HG03025 (cell line): ENCODE data around the gene PTPRG.

Experiments used
- ATAC-seq: cut with Tn5 transposase; IDR thresholded peaks from one replicate; pipeline ENCODE4 v1.9.1; 2021; ENCODE audit warnings: mild to moderate bottlenecking, moderate library complexity; ENCODE audit not compliant: unreplicated experiment, low FRiP score

Gene PTPRG

GRCh38 chr3:61844346-61844745, 283.0 kb downstream of the PTPRG start:
- ATAC-seq, result no peak

DNA sequence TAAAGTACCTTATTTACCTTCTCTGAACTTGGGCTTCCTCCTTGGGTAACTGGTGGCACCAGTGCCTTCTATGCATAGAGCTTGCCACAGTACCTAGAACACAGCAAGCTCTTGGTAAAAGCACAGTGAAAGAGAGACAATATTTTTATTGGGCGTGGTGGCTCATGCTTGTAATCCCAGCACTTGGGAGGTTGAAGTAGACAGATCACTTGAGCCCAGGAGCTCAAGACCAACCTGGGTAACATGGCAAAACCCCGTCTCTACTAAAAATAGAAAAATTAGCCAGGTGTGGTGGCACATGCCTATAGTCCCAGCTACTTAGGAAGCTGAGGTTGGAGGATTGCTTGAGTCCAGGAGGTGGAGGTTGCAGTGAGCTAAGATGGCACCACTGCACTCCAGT, 285.1 kb downstream of the PTPRG start:
- ATAC-seq, result no peak

DNA sequence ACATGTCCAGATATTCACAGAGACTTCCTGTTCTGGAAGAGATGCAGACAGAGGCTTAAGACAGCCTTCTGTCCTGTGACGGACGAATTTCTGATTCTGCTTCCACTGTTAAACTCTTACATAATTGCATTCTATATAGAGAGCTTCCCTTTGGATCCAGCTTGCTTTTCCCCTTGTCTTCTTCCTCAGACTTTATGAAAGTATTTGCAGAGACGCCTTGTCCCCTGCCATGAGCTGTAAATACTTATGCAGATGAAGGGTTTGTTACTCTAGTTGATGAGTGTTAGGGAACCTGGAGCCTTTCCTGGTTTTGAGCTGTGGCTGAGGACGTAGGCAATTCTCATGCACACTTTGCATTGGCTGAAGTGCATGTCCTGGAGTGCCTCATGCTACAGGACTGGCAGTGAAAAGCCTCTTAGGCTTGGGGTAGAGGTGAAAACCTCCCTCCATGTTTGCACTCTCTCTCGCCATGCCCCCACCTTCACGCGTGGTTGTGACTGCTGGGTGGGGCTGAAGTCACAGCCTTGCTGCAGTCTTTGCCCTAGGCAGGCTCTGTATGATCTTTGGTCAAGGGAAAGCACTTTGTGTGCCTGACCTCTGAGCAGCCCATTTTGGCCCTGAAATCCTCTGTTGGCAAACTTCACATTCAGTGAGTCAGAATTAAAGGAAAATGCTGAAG, 286.6 kb downstream of the PTPRG start:
- ATAC-seq, result no peak

DNA sequence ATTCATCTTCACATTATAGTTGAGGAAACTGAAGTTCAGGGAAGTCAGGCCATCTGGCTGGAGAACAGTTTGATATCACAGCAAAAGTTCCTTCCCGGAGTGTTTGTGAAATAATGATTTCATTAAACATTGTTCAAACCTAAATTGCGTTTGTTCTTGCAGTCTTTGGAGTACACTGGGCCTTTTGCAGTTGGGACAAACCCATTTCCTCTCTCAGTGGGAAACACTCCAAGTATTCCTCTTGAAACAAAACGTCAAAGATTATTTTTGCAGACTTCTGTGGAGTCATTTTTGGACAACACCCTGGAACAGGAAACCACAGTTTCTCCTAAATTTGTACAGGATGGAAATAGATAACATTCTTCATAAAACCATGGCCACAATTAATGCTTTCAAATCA, 287.5 kb downstream of the PTPRG start:
- ATAC-seq, result no peak

GRCh38 chr3:61853912-61854311, 292.5 kb downstream of the PTPRG start:
- no peak for ATAC-seq

GRCh38 chr3:61855211-61855610, 293.8 kb downstream of the PTPRG start:
- ATAC-seq, result no peak

DNA sequence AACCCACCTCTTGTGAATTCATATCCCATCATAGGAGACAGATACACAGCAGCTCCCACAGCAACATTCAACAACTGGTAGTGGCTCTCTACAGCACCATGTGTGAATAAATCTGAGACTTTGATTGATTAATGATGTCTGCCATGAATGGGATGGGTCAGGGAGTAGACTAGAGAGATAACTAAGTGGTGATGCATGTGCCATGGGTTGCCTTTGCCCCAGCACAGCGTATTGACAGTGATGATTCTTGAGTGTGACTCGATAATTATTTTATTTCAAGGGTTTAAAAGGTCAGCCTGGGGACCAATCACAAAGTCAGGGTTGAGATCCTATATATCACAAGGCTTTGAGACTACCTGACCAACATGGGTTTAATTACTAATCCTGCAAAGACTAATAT, 295.9 kb downstream of the PTPRG start:
- no peak for ATAC-seq

DNA sequence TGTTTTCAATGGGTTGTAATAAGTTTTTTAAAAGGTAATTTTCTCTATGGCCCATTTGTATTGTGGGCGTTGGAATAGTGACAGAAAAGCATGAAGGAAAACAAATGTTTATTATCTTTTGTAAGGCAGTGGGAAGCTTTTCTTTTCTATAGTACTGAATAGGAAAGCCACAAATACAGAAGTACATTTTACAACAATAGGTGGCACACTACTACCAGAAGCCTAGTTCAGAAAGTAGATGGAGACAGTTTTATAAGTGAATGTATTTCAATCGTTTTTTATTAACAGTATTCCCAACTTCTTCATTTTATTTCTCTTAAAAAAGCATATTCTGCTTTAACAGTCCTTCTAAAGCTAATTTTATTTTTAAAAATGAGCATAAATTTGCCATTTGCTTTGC, 296.7 kb downstream of the PTPRG start:
- ATAC-seq, result no peak

- ATAC-seq, result no peak
Measured at GRCh38 chr3:61861410-61861809, 300.0 kb downstream of the PTPRG start.

GRCh38 chr3:61862614-61863289, 301.4 kb downstream of the PTPRG start:
- no peak for ATAC-seq

DNA sequence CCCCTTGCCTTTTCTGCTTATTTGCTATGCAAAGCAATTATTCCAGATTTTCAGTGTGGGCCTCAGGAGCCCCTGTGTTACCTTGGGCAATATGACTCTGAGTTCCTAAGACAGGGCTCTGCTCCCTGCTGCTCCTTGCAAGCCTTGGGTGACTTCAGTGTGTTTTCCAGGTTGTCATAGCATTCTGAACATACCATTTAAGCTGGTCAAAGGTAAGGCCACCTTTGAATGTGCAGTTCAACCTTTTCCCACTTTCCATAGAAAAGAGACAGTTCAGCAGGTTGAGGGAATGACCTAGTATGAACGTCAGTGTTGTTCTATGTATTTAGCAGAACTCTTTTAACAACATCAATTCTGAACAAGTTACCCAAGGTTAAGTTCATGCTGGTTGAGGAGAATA, 302.2 kb downstream of the PTPRG start:
- ATAC-seq, result no peak

- no peak for ATAC-seq
Measured at GRCh38 chr3:61864886-61865285, 303.5 kb downstream of the PTPRG start.

DNA sequence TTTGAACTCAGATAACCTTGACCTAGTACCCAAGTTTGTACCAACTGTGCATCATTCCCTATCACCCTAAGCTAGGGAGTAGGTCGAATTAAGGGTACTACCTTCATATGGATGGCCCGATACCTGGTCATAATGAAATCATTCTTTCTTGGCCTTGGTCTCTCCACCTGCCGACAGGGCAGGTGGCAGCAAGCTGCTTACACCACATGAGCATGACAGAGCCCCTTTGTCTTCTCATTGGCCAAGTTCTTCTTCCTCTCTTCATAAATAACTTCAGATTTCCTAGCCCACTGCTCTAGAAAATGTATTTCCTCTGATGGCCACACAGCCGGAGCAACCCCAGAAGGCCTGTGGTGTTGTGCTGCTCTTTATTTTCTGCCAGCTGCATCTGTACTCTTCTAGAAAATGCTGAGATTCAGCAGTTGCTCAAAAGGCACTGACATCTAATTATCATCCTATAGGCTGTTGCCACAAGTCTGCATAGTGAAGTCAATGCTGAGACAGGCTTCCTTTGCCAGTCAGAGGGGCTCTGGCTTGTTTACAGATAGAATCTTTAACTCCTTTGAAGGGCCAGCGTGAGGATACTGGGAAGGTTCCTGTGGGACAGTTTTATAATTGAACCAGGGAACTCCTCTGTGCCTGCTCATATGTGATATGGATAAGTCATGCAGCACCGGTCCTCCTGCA, 304.2 kb downstream of the PTPRG start:
- ATAC-seq, result no peak

DNA sequence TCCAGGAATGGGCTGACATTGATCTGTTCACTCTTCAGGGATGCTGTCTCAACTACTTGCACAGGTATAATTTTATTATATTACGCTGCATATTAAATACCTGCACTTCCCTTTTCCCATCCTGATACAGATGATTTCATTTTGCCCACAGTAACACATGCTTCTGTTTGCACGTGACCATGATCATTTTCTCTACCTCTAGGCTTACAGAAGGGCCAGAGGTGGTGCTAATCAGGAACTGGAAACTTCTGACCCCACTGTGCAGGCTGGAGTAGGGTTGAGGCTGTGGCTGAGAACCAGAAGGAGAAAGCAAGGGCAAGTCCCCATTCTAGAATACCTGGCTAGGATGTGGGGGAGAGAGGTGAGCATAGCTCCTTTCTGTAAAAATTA, 304.8 kb downstream of the PTPRG start:
- ATAC-seq, result no peak

GRCh38 chr3:61866961-61867461, 305.6 kb downstream of the PTPRG start:
- ATAC-seq, result no peak

DNA sequence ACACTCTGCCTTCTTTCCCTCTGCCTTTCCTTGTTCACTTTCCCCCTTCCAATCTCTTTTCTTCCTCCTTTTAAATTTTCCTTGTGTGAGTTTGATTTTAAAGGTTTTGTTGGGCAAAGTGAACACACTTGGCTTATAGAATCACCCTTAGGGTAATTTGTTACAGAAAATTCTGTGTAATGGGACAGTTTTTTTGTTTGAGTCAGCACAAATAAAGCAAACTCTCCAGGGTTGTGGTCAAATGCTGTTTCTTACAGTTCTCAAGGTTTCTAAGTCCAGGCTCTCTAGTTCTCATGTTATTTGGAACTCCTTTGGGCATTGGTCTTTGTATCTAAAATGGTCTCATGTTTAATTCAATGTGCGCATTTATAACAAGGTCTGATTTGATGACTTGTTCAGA, 307.1 kb downstream of the PTPRG start:
- ATAC-seq, result no peak

DNA sequence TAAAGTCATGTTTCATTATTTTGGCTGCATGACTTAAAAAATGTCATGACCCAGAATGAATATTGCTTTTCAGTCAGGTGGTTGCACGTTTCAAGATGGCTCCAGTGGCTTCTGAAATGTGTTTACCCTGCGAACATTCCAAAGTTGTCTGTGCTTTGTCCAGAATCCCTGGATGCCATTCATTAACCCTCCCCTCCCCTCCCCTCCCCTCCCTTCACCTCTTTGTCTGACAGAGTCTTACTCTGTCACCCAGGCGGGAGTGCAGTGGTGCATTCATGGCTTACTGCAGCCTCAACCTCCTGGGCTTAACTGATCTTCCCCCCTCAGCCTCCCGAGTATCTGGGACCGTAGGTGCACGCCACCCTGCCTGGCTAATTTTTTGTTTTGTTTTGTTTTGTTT, 308.0 kb downstream of the PTPRG start:
- ATAC-seq, result no peak

GRCh38 chr3:61871644-61872043, 310.3 kb downstream of the PTPRG start:
- ATAC-seq, result no peak

DNA sequence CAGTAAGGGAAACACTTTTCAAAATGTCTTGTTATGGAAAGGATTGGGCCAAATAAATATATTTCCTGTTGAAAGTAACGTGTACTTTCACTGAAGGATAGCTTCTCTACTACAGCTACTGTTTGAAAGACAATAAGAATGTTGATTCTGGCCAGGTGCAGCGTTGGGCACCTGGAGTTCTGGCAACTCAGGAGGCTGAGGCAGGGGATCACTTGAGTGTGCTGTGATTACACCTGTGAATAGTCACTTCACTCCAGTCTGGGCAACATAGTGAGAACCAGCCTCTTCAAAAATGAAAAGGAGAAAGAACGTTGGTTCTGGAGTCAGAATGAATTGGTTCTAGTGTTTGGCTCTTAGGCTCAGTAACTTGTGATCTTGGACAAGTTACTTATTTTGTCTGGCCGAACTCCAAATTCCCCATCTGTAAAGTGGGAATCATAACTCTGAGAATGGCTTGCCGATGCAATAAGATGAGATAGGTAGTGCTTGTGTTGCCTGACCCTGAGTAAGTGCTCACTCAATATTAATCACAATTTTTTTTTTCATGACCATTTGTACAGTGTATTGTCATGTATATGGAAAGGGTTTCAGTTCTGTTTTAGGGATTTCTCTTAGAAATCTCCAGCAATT, 310.8 kb downstream of the PTPRG start:
- no peak for ATAC-seq

DNA sequence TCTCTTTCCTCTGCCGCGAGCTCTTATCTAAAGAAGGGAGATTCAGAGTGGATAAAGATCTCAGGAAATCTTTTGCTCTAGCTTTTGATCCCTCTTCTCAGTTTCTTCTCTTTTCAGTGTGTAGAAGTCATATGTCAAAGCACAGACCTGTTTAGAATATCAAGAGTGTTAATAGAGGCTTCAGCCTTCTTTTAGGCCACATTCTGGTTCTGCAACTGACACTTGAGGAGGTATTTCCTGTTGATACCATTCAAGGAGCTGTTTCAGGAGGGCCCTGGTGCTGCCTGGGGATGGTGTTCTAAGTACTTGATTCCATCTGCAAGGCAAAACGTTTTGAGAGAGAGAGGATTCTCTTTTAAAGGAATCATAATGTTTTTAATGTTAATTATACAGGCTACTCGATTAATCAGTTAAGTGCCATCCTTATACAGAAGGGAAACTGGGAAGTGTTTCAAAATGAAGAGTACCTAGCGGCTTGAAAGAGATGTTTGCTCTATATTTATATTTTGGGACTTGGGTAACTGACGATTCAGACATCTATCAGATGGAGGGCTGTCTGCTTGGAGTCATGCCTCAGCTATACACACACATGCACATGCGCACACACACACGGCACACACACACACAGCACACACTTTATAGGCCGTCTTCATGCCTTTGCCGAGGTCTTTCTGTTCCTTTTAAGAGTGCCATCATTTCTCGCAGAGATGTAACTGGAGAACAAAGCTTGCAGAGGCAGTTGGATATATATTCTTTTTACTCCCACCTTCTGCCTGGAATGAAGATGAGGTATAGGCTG, 313.9 kb downstream of the PTPRG start:
- ATAC-seq, result no peak
